GM18526 (cell line): Measurements from ENCODE around the gene BASP1.

Experiments used
- POLR2A ChIP-seq: IDR thresholded peaks from 3 replicates; pipeline ENCODE4 v1.6.1; 2011; ENCODE audit not compliant: insufficient read length; ENCODE audit errors: extremely low read depth

The BASP1 gene

DNA sequence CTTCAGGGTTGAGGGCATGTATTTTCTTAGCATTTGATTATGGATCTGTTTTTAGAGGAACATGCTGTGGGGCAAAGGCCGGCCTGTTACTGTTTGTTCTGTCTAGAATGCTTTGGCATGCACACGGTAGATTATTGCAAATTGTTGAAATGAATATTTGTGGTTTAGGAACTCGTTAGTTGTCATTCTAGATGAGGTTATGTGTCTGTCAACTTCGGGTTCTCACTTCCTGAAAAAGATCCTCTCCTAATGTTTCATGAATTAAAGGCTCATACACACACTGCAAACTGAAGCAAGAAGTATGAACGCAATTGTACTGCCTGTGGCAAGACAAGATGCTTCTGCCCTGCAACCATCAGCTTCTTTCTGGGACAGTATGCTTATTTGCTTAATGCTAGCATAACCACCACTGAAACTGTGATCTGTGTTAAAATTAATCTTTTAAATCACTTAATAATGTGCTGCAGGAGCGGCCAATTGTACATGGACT, 99.6 kb downstream of the BASP1 start:
- no peak for TF ChIP-seq POLR2A

DNA sequence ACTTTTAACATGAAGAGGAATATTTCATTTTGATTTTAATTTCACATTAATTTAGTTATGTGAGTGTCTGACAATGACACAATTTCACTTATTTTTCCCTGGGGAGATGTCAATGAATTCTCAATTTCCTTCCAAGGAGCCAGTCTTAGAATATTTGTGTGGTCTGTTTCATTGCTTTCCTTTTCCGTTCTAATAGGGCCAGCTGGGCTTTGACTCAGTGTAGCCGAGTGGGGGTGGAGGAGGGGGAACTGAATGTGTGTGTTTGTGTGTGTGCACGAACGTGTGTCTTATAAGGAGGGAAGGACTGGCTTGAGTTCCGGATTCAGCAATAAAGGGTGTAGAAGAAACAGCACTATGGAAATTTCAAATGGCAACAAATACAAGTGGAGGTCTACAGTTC, 100.0 kb downstream of the BASP1 start:
- TF ChIP-seq POLR2A, result no peak

DNA sequence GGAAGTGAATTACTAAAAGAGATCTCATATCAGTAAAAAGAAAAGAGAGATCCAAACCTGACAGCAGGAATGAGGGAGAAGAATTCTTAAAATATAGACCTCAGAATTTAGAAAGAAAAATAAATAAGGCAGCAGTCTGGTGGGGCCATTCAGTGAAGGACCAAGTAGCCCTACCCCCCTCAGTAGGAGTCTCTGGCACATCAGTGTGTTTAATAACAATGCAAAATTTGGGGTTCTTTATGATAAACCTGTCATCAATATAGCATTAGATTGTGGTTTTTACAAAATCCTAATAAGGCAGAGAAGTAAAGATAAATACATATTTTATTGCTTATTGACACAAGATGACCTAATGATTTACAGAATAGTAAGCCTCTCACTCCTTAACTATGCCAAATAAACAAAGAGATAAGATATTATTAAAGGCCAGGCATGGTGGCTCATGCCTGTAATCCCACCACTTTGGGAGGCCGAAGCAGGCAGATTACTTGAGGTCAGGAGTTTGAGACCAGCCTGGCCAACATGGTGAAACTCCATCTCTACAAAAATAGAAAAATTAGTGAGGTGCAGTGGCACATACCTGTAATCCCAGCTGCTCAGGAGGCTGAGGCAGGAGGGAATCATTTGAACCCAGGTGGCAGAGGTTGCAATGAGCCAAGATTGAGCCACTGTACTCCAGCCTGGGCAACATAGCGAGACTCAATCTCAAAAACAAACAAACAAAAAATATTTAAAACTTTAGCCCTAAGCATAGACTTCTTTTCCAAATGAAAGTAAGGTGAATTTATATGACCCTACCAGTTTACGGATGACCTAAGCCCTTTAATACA, 108.6 kb downstream of the BASP1 start:
- TF ChIP-seq POLR2A, result no peak
